ENCODE measurements around the gene SP5.
A peak's percentile ranks its signal among the peaks of the same experiment; 100 is the strongest.

The SP5 gene

GRCh38 chr2:170714381-170715061, 616 bp upstream of the SP5 start:
- no peak for TF ChIP-seq CTCF (IDR thresholded peaks at IDR 0.05; ENCODE audit: extremely low read depth, insufficient read depth, missing control alignments)
- in situ Hi-C loops (cut with MboI; ENCODE audit: low pct_unique_long_range_greater_than_20kb, low sequenced_read_pairs, unreplicated experiment), result loop anchor here (10.0 to 25.0 kb wide), 3 partner anchors 100 to 1370 kb away; partner anchors contain the start of genes DLX1 and GAD1
- DNase-seq (ENCODE audit: low spot score), result peak; percentile 56

GRCh38 chr2:170715932-170716777, 1.0 kb downstream of the SP5 start:
- peak; percentile 64 for DNase-seq (ENCODE audit: low spot score)
- TF ChIP-seq CTCF (IDR thresholded peaks at IDR 0.05; ENCODE audit: extremely low read depth, insufficient read depth, missing control alignments), result no peak
- in situ Hi-C loops (cut with MboI; ENCODE audit: low pct_unique_long_range_greater_than_20kb, low sequenced_read_pairs, unreplicated experiment), result loop anchor here (10.0 to 25.0 kb wide), 3 partner anchors 99 to 1369 kb away; partner anchors contain the start of genes DLX1 and GAD1

GRCh38 chr2:170716851-170717598, 1.9 kb downstream of the SP5 start:
- peak; percentile 61 for TF ChIP-seq CTCF (IDR thresholded peaks at IDR 0.05; ENCODE audit: extremely low read depth, insufficient read depth, missing control alignments)
- in situ Hi-C loops (cut with MboI; ENCODE audit: low pct_unique_long_range_greater_than_20kb, low sequenced_read_pairs, unreplicated experiment), result loop anchor here (10.0 to 25.0 kb wide), 3 partner anchors 98 to 1368 kb away; partner anchors contain the start of genes DLX1 and GAD1
- DNase-seq (ENCODE audit: low spot score), result peak; percentile 72

- no peak for TF ChIP-seq CTCF (IDR thresholded peaks at IDR 0.05; ENCODE audit: extremely low read depth, insufficient read depth, missing control alignments)
- in situ Hi-C loops (cut with MboI; ENCODE audit: low pct_unique_long_range_greater_than_20kb, low sequenced_read_pairs, unreplicated experiment), result loop anchor here (10.0 to 25.0 kb wide), 3 partner anchors 97 to 1367 kb away; partner anchors contain the start of genes DLX1 and GAD1
Measured at GRCh38 chr2:170717599-170717963, 2.4 kb downstream of the SP5 start.

GRCh38 chr2:170717991-170718589, 3.0 kb downstream of the SP5 start:
- in situ Hi-C loops (cut with MboI; ENCODE audit: low pct_unique_long_range_greater_than_20kb, low sequenced_read_pairs, unreplicated experiment), result loop anchor here (10.0 to 25.0 kb wide), 3 partner anchors 97 to 1367 kb away; partner anchors contain the start of genes DLX1 and GAD1
- no peak for TF ChIP-seq CTCF (IDR thresholded peaks at IDR 0.05; ENCODE audit: extremely low read depth, insufficient read depth, missing control alignments)
- DNase-seq (ENCODE audit: low spot score), result no peak

More at GRCh38 chr2:170717599-170717963, 2.4 kb downstream of the SP5 start:
- no peak for DNase-seq (ENCODE audit: low spot score)
